Parathyroid adenoma (tissue), 2 donors: ENCODE data around the gene B3GALNT2.

Experiments
- H2AFZ ChIP-seq: fragments of 300-600 bp; sonication (generic); one replicate; pipeline ENCODE4 v1.7.0; 2017; ENCODE audit warnings: antibody characterized with exemption, mild to moderate bottlenecking
- H3K27ac ChIP-seq: fragments of 300-600 bp; sonication (generic); one replicate; pipeline ENCODE4 v1.7.0; 2017
- H3K27me3 ChIP-seq: fragments of 300-600 bp; sonication (generic); one replicate; pipeline ENCODE4 v1.7.0; 2017; ENCODE audit warnings: low read length; ENCODE audit not compliant: control insufficient read depth, insufficient read depth
- H3K36me3 ChIP-seq: fragments of 300-600 bp; sonication (generic); one replicate; pipeline ENCODE4 v1.7.0; 2017; ENCODE audit warnings: low read length; ENCODE audit not compliant: control insufficient read depth, insufficient read depth
- H3K4me1 ChIP-seq: fragments of 300-600 bp; sonication (generic); one replicate; pipeline ENCODE4 v1.7.0; 2017; ENCODE audit warnings: control low read depth
- H3K4me2 ChIP-seq: fragments of 300-600 bp; sonication (generic); one replicate; pipeline ENCODE4 v1.7.0; 2017; ENCODE audit warnings: low read length
- H3K4me3 ChIP-seq: fragments of 300-600 bp; sonication (generic); one replicate; pipeline ENCODE4 v1.7.0; 2017; ENCODE audit warnings: low read depth, low read length
- H3K79me2 ChIP-seq: fragments of 300-600 bp; sonication (generic); one replicate; pipeline ENCODE4 v1.7.0; 2017; ENCODE audit warnings: control low read depth
- H3K9ac ChIP-seq: fragments of 300-600 bp; sonication (generic); one replicate; pipeline ENCODE4 v1.7.0; 2017; ENCODE audit warnings: mild to moderate bottlenecking
- H3K9me3 ChIP-seq: fragments of 300-600 bp; sonication (generic); one replicate; pipeline ENCODE4 v1.7.0; 2017; ENCODE audit warnings: low read length; ENCODE audit not compliant: control insufficient read depth
- TF ChIP-seq, protein P1 (sequence below): fragments of 300-600 bp; sonication (generic); IDR thresholded peaks from one replicate; pipeline ENCODE4 v1.7.0; 2017; ENCODE audit warnings: antibody characterized with exemption, mild to moderate bottlenecking
- donor health status: primary hyperparathyroidism.

Gene B3GALNT2

DNA sequence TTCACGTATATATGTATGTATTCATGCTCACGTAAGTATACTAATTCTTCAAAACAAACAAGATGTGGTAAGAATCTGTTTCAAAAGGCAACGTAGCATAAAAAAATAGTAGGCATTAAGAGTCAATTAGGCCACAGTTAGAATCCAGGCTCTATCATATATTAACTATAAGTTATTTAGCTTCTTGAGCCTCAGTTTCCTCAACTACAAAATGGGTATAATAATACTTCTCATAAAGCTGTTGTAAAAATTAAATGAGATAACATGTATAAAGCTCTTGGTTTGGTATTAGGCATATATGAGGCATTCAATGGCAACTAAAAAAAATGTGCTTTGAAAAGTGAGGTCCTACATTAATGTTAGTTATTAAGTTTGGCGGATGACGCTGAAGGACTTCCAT is 9.2 kb downstream of the B3GALNT2 start:
- Histone ChIP-seq H3K4me1 (no peaks in the 10 kb centered on the region), H3K9me3 (no peaks in the 10 kb centered on the region), H3K4me3 (no peak overlapping the region), H2AFZ (no peak overlapping the region), H3K36me3 (no peaks in the 10 kb centered on the region), H3K9ac (no peak overlapping the region), H3K27me3 (no peaks in the 10 kb centered on the region), H3K4me2 (no peak overlapping the region), H3K79me2 (peaks cover 8% of the 10 kb centered on the region), H3K27ac (no peak overlapping the region)
- TF ChIP-seq, protein P1, sequence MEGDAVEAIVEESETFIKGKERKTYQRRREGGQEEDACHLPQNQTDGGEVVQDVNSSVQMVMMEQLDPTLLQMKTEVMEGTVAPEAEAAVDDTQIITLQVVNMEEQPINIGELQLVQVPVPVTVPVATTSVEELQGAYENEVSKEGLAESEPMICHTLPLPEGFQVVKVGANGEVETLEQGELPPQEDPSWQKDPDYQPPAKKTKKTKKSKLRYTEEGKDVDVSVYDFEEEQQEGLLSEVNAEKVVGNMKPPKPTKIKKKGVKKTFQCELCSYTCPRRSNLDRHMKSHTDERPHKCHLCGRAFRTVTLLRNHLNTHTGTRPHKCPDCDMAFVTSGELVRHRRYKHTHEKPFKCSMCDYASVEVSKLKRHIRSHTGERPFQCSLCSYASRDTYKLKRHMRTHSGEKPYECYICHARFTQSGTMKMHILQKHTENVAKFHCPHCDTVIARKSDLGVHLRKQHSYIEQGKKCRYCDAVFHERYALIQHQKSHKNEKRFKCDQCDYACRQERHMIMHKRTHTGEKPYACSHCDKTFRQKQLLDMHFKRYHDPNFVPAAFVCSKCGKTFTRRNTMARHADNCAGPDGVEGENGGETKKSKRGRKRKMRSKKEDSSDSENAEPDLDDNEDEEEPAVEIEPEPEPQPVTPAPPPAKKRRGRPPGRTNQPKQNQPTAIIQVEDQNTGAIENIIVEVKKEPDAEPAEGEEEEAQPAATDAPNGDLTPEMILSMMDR = no peak

DNA sequence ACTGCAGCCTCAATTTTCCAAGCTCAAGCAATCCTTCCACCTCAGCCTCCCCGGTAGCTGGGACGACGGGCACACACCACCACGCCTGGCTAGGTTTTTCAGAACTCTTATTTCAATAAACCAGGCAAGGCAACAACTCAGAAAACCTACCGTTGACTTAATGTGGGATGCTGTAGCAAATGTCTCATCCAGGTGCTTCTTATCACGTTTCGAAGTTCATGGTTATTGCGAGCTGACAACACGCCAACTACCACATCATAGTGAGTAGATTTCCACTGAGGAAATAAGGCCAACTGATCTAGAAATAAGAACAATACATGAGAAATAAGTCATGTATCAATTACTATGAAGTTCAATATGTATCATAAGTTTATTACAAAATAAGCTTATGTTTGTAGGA is 9.7 kb downstream of the B3GALNT2 start:
- Histone ChIP-seq H3K9me3 (no peaks in the 10 kb centered on the region), H3K9ac (no peak overlapping the region), H3K36me3 (no peaks in the 10 kb centered on the region), H2AFZ (no peak overlapping the region), H3K27me3 (no peaks in the 10 kb centered on the region), H3K79me2 (peaks cover 8% of the 10 kb centered on the region), H3K4me1 (no peaks in the 10 kb centered on the region), H3K4me3 (no peak overlapping the region), H3K4me2 (no peak overlapping the region), H3K27ac (no peak overlapping the region)
- TF ChIP-seq, protein P1 = no peak

DNA sequence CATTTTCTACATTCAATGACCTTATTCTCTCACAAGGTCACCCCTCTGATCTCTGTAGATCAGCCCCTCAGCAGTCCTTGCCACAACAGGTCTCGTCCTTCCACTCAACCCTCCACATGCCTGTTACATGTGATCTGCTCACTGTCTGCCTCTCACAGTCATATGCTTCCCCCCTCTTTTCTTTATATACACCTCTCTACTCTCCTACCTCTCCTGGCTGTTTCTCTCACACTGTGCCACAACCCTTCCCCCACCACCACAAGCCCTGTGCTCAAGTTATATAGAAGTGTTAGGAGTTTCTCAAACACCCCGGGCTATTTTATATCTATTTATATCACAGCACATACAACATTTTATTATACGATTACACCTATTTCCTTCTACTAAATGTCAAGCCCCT is 12.6 kb downstream of the B3GALNT2 start:
- no peaks in the 10 kb centered on the region for H3K4me1 ChIP-seq
- peaks cover 5% of the 10 kb centered on the region for H3K79me2 ChIP-seq
- TF ChIP-seq, protein P1 = no peak
- no peak overlapping the region for H2AFZ ChIP-seq
- H3K27me3 ChIP-seq = no peaks in the 10 kb centered on the region
- H3K4me2 ChIP-seq = no peak overlapping the region
- no peaks in the 10 kb centered on the region for H3K36me3 ChIP-seq
- H3K9ac ChIP-seq = no peak overlapping the region
- no peaks in the 10 kb centered on the region for H3K9me3 ChIP-seq
- no peak overlapping the region for H3K27ac ChIP-seq
- H3K4me3 ChIP-seq = no peak overlapping the region

DNA sequence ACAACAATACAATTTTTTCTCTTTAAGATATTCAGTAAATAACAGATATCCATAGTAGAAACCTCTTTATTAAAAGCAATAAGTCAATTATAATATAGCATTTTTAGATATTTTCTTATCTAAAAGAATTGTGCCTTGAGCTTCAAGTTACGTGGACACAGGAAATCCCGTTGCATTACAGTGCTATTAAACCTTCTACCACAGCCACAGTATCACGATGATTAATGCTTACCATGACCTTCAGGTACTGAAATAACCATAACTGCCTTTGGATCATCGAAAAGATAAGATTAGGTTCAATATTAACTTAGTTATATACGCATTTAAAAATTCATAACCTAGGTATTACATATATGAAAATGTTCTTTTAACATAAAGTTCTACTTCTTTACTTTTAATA is 17.9 kb downstream of the B3GALNT2 start:
- Histone ChIP-seq H3K9ac (no peak overlapping the region), H3K79me2 (no peaks in the 10 kb centered on the region), H3K4me1 (no peaks in the 10 kb centered on the region), H3K9me3 (no peaks in the 10 kb centered on the region), H2AFZ (no peak overlapping the region), H3K27me3 (no peaks in the 10 kb centered on the region), H3K4me3 (no peak overlapping the region), H3K27ac (no peak overlapping the region), H3K36me3 (no peaks in the 10 kb centered on the region), H3K4me2 (no peak overlapping the region)
- TF ChIP-seq, protein P1 = no peak

DNA sequence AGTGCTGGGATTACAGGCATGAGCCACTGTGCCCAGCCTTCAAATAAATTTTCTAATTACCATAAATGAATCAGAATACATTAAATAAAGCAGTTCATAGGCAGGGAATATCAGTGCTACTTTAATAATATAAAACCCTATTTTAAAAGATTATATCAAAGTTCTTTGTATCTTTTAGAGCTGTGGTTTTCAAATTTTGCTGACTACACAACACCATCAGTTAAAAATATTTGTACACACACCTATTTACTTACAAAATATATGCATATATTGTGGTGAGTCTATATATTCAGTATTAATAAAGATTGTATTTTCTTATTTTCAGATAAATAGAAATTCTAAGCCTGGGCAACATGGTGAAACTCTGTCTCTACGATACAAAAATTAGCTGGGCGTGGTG is 18.7 kb downstream of the B3GALNT2 start:
- TF ChIP-seq, protein P1 = no peak
- H3K27ac ChIP-seq = no peak overlapping the region
- no peak overlapping the region for H3K4me3 ChIP-seq
- H3K79me2 ChIP-seq = no peaks in the 10 kb centered on the region
- H3K36me3 ChIP-seq = no peaks in the 10 kb centered on the region
- no peak overlapping the region for H3K9ac ChIP-seq
- H3K27me3 ChIP-seq = no peaks in the 10 kb centered on the region
- no peaks in the 10 kb centered on the region for H3K4me1 ChIP-seq
- H3K9me3 ChIP-seq = no peaks in the 10 kb centered on the region
- no peak overlapping the region for H3K4me2 ChIP-seq
- H2AFZ ChIP-seq = no peak overlapping the region
